ENCODE results near the gene HLF.

HLF gene

GRCh38 chr17:55230716-55231115 lies 34.0 kb upstream of the HLF start:
- no peak for TF ChIP-seq CTCF (IDR thresholded peaks at IDR 0.05; ENCODE audit: insufficient read depth, low read length)
- no peak for TF ChIP-seq POLR2AphosphoS5 (IDR thresholded peaks at IDR 0.05; ENCODE audit: low read depth)
- no peak for TF ChIP-seq REST (IDR thresholded peaks at IDR 0.05; ENCODE audit: insufficient replicate concordance, low read depth)
- no peak for TF ChIP-seq GABPA (IDR thresholded peaks at IDR 0.05; ENCODE audit: low read depth)
- no peaks in the 10 kb centered on the region for H3K27me3 ChIP-seq (ENCODE audit: insufficient read depth, poor library complexity, severe bottlenecking)
- DNase-seq (ENCODE audit: low read depth in 1 of 2, low spot score in 1 of 2), result no peak
- no peak overlapping the region for H3K27ac ChIP-seq (replicated peaks)
- H3K4me3 ChIP-seq (replicated peaks; ENCODE audit: insufficient read depth, low read length), result no peak overlapping the region

GRCh38 chr17:55233840-55234239 lies 30.9 kb upstream of the HLF start:
- DNase-seq (ENCODE audit: low read depth in 1 of 2, low spot score in 1 of 2), result no peak
- Histone ChIP-seq H3K27ac (replicated peaks) (no peak overlapping the region), H3K4me3 (replicated peaks; ENCODE audit: insufficient read depth, low read length) (no peak overlapping the region), H3K27me3 (ENCODE audit: insufficient read depth, poor library complexity, severe bottlenecking) (no peaks in the 10 kb centered on the region)
- TF ChIP-seq GABPA (IDR thresholded peaks at IDR 0.05; ENCODE audit: low read depth), result no peak

GRCh38 chr17:55236316-55236715 lies 28.4 kb upstream of the HLF start:
- H3K27me3 ChIP-seq (ENCODE audit: insufficient read depth, poor library complexity, severe bottlenecking), result peaks cover 9% of the 10 kb centered on the region
- no peak for DNase-seq (ENCODE audit: low read depth in 1 of 2, low spot score in 1 of 2)
- TF ChIP-seq POLR2AphosphoS5 (IDR thresholded peaks at IDR 0.05; ENCODE audit: low read depth) (no peak), CTCF (IDR thresholded peaks at IDR 0.05; ENCODE audit: insufficient read depth, low read length) (no peak), REST (IDR thresholded peaks at IDR 0.05; ENCODE audit: insufficient replicate concordance, low read depth) (no peak), SPI1 (IDR thresholded peaks at IDR 0.05; ENCODE audit: borderline replicate concordance, low read depth) (no peak), GABPA (IDR thresholded peaks at IDR 0.05; ENCODE audit: low read depth) (no peak)
- no peak overlapping the region for H3K27ac ChIP-seq (replicated peaks)
- no peak overlapping the region for H3K4me3 ChIP-seq (replicated peaks; ENCODE audit: insufficient read depth, low read length)

GRCh38 chr17:55237268-55237667 lies 27.5 kb upstream of the HLF start:
- no peak for DNase-seq (ENCODE audit: low read depth in 1 of 2, low spot score in 1 of 2)
- no peak overlapping the region for H3K4me3 ChIP-seq (replicated peaks; ENCODE audit: insufficient read depth, low read length)
- TF ChIP-seq SPI1 (IDR thresholded peaks at IDR 0.05; ENCODE audit: borderline replicate concordance, low read depth) (no peak), REST (IDR thresholded peaks at IDR 0.05; ENCODE audit: insufficient replicate concordance, low read depth) (no peak), CTCF (IDR thresholded peaks at IDR 0.05; ENCODE audit: insufficient read depth, low read length) (no peak), GABPA (IDR thresholded peaks at IDR 0.05; ENCODE audit: low read depth) (no peak), POLR2AphosphoS5 (IDR thresholded peaks at IDR 0.05; ENCODE audit: low read depth) (no peak)
- H3K27me3 ChIP-seq (ENCODE audit: insufficient read depth, poor library complexity, severe bottlenecking), result peaks cover 9% of the 10 kb centered on the region
- H3K27ac ChIP-seq (replicated peaks), result no peak overlapping the region
